Suprapubic skin (tissue), 3 donors: ENCODE measurements around the gene ADM2.

Experiments
- POLR2AphosphoS5 ChIP-seq, 3 donors: sonication (generic); formaldehyde crosslinking; IDR thresholded peaks; one replicate each; pipeline ENCODE4 v1.6.1; 2017; ENCODE audit warnings: antibody characterized with exemption in 3 of 3
- TF ChIP-seq, protein P1 (sequence below), 2 donors: fragments of 200-600 bp in 1 of 2; fragments of 450-650 bp in 1 of 2; sonication (generic) in 1 of 2; IDR thresholded peaks; one replicate each; pipeline ENCODE4 v1.5.1; 2016 to 2019; ENCODE audit warnings: antibody characterized with exemption in 2 of 2, mild to moderate bottlenecking in 1 of 2, moderate library complexity in 1 of 2

DNA sequence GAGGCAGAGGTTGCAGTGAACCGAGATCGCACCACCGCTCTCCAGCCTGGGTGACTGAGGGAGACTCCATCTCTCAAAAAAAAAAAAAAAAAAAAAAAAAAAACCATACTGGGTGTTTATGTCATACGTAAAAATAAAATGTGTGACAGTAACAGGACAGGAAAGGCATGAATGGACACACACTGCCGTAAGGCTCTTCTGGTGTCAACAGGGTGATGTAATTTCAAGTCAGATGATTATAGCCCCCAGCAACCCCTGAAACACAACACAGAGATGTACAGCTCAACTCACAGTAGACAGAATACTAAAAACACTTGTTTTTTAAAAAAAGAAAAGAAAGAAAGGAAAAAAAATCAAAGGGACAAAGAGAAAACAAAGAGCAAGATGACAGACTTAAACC is 28.7 kb upstream of the ADM2 start:
- TF ChIP-seq, protein P1, sequence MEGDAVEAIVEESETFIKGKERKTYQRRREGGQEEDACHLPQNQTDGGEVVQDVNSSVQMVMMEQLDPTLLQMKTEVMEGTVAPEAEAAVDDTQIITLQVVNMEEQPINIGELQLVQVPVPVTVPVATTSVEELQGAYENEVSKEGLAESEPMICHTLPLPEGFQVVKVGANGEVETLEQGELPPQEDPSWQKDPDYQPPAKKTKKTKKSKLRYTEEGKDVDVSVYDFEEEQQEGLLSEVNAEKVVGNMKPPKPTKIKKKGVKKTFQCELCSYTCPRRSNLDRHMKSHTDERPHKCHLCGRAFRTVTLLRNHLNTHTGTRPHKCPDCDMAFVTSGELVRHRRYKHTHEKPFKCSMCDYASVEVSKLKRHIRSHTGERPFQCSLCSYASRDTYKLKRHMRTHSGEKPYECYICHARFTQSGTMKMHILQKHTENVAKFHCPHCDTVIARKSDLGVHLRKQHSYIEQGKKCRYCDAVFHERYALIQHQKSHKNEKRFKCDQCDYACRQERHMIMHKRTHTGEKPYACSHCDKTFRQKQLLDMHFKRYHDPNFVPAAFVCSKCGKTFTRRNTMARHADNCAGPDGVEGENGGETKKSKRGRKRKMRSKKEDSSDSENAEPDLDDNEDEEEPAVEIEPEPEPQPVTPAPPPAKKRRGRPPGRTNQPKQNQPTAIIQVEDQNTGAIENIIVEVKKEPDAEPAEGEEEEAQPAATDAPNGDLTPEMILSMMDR (IDR thresholded peaks at IDR 0.05), result no peak
- no peak for TF ChIP-seq POLR2AphosphoS5 (IDR thresholded peaks at IDR 0.05)
